HG03565 (cell line): ENCODE results near the gene HOXC4.

Source experiments
- ATAC-seq: cut with Tn5 transposase; IDR thresholded peaks from one replicate; pipeline ENCODE4 v1.9.1; 2021; ENCODE audit warnings: mild to moderate bottlenecking, moderate library complexity; ENCODE audit not compliant: unreplicated experiment

The HOXC4 gene

DNA sequence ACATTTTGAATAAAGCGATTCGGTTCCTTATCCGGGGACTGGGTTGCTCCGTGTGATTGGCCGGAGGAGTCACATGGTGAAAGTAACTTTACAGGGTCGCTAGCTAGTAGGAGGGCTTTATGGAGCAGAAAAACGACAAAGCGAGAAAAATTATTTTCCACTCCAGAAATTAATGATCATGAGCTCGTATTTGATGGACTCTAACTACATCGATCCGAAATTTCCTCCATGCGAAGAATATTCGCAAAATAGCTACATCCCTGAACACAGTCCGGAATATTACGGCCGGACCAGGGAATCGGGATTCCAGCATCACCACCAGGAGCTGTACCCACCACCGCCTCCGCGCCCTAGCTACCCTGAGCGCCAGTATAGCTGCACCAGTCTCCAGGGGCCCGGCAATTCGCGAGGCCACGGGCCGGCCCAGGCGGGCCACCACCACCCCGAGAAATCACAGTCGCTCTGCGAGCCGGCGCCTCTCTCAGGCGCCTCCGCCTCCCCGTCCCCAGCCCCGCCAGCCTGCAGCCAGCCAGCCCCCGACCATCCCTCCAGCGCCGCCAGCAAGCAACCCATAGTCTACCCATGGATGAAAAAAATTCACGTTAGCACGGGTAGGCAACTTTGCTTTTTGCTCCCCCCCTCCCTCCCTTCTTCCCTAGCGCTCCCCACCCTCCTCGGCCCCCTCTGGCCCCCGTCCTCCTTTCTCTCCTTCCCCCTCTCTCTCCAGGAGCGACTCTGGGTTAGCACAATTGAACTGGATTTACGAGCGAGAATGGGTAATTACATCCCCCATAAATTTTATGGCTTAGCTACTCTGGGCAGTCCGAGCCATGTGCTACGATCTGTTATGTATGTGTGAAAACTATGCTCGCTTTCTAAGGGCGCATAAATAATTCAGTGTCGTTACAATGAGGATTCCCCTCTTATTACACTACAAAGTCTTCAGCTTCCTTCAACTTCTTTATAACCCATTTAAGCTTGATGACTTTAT is at the start of gene HOXC4:
Gene HOXC4, plus strand, starts transcription at position 85 of the 991 bp plus-strand sequence. Its CDS starts 88 bp downstream, at position 173.
- ATAC-seq = peak; percentile 24

DNA sequence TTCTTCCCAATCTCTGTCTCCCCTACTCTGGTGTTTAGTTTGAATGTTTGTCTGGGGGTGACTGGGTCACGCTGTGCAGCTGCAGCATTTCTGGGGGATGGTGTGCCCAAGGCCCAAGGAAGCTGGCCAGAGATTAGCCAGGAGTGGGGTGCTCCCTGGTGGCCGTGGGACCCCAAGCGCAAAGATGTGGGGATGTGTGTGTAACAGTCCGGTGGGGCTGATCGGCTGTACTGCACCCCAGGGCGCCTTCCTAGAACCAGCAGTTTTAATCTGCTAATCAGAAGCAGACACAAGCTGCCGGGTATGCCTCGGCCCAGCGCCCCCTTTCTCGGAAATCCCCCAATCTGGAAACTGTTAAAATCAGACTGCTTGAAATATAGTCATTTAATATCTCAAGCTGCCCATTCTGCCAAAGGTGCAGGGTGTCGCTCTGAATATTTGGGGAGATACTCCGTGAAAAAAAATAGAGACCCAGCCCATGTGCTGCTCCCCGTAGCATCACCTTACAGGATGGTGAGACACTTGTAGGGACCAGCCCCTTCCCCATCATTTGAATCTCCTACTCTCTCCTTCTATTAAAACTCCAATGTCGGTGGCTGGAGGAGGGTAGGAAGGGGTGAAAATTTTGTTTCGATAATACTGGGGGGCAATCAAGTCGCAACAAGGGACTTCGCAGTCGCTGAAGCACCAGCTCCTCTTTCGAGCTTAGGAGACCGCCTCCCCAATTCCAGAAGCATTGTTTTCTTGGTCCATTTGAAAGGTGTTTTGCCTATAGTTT is 49.4 kb upstream of the HOXC4 start:
- ATAC-seq = no peak

DNA sequence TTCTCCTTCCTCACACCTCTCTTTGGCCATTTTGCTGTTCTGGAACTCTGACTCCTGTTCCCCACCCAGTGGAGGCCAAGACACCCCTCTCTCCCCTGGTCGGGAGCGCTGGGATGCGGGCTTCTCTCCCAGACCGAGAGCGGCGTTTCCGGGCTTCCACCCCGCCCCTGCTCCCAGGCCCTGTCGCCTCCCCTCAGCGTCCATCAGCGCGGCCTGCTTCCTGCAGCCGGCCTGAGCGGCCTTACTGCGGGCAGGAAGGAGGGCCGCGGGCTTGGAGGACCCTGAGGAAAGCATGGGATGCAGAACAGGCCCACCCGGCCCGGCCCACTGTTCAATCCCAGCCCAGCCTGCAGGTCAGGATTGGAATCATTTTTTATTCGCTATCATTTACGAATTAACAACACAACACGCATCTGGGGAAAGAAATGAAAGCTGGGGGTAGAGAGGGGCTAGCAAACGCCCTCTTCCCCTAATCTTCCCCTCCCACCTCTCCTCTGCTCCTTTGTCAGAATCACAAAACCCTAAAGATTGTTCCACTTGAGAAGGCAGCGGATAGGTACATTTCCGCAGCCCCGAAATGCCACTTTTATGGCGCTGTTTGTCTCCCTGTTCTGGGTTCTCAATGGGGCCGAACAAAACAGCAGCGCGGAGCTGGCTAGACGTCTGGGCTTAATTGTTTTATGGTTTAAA is 48.6 kb upstream of the HOXC4 start:
- no peak for ATAC-seq

DNA sequence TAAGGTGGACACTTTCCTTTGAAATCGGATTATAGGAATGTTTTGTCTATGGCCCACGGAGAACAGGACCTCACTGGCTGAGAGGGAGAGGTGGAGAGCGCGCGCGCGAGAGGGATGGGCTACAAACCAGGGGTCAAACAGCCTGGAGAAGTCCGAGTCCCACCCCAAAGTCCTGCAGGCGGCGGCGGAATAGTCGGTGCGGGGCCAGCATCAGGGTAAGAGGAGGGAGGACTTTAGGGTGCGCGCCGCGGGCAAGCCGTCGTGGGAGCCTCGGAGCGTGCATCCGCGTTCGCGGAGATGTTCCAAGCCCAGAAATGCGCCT is 48.1 kb upstream of the HOXC4 start:
- no peak for ATAC-seq

DNA sequence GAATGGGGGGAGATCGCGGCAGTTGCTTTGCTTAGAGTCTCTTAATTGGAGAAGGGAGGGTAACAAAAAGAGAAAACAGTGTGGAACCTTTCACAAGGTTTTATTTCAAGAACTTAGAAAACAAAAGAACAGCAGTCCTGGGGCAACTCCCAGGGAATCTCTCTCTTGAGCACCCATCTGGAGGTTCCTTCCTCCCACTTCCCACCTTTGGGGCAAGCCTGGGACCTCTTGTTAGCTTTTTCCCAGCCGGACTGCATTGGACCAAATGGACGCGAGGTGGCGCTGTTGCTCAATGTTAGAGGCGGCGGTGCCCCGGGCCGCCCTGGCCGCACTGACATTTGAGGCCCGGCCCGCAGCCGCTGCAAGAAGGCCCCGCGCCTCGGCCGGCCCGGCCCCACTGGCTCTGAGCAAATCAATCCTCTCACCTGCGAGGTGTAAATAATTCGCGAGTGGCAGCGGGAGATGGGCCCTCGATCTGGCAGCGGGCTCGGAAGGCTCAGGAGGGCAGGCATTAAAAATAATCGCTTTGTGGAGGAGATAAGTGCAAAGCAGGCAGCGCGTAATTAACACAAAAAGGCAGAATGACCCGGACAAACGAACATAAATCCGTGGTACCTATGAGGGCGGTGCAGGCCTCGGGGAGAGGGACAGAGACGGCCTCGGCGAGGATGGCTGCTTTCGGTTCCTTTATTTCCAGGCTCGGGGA is 47.6 kb upstream of the HOXC4 start:
- ATAC-seq = peak; percentile 73

DNA sequence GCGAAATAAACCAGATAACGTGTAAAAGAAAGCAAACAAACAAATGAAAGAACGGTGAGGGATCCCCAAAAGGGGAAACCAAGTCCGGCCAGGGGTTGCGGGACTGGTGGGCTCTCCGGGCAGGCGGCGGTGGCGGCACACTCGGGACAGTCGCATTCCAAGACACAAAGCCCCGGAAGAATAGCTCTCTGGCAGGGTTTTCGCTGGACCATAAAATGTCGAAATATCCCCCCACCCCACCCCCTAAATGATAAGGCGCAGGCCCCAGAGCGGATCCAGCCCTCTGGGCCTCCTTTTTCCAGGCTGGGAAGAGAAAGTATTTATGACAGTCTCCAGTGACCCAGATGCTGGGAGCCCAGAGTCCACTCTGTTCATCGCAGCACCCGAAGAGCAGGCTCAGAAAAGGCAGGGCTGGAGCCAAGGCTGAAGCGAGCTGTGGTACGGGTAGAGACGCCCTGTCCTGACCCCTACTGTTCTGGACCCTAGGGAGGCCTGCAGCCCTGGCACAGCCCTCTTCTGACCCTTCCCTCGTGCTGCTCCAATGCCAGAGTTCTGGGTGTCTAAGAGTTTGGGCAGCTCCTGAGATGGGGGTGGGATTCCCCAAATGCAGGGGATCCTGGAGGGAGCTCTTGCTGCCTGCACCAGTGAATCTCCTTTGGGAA is 46.9 kb upstream of the HOXC4 start:
- ATAC-seq = no peak

DNA sequence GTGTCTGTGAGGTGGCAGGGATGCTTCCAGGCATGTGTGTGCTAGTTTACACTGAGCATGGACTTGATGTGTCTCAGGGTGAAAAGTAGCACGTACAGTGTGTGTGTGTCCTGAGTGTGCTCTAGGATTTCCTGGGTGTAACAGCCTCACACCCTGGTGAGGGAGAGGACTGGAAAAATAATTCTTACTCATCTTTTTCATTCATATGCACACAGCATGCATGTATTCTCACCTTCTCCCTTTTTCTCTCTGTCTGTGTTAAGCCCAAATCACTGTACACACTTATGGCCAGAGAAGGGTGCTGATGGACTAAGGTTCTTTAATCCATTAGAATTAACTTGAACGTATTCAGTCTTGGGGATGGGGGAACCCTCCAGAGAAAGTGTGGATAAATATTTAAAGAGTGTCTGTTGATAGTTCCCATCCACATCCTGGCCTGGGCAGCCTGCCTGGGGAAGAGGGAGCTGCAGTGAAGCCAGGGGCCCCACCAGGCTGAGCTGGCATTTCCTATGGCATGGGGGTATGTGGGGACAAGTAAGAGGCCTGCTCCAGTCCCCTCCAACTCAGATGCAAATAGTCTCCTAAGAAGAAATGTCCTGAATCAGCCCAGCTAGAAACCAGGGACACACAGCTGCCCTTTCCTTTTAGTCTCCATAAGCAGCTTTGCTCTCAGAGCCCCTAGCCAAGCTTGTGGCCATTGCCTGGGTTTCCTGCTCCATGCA is 45.9 kb upstream of the HOXC4 start:
- no peak for ATAC-seq

DNA sequence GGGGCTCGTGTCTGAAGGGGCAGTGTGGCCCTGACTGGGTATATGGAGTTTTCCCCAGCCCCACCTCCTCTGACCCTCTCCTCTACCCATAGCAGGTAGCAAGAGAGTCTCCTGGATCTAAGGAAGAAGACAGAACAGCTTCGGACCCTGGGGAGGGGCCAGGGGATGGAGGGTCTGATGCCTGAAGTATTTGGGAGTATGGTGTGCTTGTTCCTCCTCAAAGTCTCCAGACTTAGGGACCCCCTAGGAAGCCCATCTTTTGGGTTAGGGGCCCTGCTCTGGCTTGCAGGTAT is 45.4 kb upstream of the HOXC4 start:
- no peak for ATAC-seq

DNA sequence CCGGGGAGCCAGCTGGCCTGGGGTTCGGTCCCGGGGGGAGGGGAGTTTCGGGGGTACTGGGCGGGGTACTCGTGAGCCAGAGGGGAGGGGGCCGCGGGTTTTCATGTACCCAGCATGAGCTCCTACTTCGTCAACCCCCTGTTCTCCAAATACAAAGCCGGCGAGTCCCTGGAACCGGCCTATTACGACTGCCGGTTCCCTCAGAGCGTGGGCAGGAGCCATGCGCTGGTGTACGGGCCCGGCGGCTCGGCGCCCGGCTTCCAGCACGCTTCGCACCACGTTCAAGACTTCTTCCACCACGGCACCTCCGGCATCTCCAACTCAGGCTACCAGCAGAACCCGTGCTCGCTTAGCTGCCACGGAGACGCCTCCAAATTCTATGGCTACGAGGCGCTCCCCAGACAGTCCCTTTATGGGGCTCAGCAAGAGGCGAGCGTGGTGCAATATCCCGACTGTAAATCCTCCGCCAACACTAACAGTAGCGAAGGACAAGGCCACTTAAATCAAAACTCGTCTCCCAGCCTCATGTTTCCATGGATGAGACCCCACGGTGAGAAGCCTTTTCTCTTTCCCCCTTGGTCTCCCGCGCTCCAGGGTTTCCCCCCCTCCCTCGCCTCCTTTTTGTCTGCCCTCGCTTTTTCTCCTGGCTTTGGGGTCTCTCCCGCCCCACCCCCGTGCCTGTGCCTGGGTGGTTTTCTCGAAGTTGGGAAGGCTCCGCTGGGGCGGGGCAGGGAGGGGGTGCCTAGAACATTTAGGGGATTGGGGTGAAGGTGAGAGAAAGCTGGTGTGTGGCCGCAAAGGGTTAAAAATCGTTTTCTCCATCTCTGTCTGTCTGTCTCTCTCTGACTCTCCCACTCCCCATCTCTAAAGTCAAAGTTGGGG is 44.2 kb upstream of the HOXC4 start:
- no peak for ATAC-seq

DNA sequence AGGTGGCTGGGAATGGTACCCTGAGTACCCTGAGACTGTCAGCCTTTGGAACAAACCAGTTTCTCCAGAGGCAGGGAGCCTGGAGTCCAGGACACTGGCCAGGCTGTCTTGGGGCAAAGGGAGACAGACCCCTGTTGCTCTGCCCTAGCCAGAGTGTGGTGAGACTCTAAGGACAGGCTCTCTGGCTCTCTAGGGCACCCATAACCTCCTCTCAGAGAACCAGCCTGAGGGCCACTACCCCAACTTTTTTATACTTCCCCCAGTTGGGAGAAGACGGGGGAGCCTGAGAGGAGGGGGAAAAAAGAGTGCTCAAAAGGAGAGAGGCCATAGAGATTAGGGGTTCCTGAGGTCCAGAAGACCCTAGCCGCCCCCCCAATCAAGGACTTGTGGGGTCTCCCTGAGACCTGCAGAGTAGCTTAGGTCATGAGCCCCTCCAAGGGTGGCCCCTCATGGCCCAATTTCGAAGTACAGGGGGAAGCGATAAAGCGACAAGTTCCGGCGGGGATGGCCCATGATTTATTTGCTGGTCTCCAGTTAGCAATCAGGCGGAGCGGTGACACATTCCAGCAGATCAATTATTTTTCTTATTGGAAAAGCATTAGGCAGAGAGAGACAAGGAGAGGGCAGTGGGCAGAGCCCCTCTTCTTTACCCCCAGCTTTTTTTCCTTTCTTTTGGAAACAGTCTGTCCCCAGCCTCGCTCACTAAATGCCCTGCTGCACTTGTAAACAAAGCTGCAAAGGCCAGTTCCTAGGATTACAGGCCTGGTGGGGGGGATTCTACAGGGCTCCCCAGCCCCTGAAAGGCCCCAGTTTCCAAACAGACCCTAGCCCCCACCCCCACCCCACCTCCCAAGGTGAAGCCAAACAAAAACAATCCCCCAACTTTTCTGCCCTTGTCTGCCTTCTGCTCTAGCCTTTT is 43.3 kb upstream of the HOXC4 start:
- ATAC-seq = no peak

DNA sequence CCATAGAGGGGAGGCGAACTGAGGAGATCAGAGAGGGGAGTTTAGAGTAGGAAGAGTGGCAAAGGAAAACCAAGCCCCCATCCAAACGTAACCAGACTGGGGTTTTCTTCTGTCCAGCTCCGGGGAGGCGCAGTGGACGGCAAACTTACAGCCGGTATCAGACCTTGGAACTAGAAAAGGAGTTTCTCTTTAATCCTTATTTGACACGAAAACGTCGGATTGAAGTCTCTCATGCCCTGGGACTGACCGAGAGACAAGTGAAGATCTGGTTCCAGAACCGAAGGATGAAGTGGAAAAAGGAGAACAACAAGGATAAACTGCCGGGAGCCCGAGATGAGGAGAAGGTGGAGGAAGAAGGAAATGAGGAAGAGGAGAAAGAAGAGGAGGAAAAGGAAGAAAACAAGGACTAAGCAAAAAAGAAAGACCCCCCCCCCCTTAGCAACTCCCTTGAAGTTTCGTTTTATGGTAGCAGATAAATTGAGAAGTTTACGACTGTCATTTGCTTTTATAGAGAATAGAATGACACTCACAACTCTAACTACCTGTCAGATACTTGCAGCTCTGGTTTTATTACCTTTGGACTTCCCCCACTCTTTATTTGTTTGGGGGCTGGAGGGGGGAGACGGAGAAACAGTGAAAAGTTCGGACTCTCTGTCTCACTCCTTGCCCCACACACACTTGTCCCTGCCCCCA is 42.5 kb upstream of the HOXC4 start:
- no peak for ATAC-seq

DNA sequence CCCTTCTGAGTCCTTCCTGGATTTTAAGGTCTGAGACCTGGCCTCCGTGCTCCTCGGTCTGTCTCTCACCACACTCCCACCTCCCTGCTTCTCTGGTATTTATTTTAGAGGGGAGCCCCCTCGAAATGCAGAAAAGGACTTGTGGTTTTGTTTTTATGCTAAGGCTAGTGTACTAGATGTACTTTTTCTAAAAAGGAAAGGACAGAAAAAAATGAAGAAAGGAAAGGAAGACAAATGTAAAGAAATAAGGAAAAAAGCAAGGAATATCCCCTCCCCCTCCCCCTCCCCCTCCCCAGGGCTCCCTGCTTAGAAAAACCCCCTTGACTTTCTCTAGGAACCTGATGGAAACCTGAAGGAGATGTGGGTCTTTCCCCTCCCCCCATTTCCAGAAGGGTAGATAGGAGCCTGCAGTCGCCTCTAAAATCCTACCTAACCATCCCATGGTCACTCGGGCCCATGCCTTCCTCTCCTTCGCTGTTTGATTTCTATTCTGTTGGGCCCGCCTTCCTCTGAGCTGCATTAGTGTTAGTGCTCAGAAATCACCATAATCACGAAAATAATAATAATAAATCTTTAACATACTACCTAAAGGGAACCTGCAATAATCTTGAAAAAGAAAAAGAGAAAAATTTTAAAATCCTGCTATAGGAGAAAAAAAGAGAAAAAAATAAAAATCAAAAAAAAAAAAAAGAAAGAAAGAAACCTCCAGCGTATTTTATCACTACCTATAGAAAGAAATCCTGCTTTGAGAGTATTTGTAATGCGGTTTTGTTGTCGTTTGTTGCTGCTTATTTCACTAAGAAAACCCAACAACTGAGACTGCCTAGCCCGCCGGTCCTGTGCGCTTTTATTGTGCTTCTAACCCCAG is 41.7 kb upstream of the HOXC4 start:
- ATAC-seq = no peak

DNA sequence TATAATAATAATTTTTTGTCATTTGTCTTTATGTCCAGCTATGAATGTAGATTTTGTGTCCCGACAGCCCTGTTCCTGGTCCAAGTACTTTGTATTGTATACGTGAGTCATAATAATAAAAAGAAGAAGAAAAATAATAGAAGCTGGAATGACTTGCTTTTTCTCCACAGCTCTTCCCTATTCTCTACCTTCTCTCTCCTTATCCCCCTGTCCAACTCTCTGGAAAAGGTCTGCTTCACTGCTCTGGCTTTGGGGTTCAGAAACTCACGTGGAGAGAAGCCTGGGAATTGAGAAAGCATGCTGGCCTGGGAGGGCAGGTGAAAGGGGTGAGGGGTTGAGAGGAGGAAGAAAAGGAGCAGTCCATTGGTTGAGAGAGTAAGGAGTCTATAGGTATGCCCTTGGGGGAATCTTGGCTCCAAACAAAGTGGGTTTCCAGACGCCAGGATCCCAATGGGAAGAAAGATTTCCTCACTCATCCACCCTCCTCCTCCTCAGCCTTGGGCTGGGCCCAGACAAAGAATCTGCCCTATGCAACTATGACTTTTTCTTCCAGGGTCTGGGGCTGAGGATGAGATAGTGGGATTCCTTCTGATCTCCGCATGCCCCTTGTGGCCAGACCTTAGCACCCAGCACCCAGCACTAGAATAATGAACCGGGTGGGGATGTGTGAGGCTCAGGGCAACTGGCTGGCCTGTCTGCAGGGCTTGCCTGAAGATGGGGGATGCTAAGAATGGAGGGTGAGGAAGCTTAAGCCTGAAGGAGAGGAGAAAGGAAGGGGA is 40.8 kb upstream of the HOXC4 start:
- ATAC-seq = no peak

DNA sequence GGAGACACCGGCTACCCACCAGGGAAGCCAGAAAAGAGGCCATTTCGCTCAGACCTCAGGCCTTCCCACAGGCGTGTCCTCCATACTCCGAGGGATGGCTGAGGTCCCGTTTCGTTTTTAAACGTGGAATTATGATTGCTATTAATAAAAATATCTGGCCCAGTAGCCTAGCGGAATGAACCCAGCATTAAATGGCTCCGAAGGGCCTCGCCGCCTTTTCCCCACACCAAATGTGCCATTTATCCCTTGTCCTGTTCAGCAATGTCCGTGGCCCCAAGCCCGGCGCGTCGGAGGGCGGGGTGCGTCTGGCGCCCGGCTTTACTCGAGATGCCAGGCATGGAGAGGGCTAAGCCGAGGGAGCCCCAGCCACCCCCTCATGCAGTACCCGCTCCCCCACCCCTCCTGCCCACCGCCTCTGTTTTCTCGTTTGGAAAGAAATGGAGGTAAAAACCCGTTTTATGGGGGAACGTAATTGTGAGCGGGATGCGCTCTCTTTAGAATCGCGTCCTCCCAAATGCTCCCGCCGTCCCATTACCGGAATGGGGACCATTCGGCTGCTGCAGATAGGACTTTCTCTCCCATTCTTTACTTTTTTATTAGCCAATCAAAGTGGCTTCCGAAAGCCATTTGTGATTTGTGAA is 39.1 kb upstream of the HOXC4 start:
- ATAC-seq = no peak
